ENCODE results near the gene LHFPL3. TPM values are rescaled to one million over a fixed set of nuclear protein-coding genes. Genes with fewer than 3 reads are reported as not detected.

The LHFPL3 gene
- total RNA-seq, 1 experiment from 2014 or later = not detected

DNA sequence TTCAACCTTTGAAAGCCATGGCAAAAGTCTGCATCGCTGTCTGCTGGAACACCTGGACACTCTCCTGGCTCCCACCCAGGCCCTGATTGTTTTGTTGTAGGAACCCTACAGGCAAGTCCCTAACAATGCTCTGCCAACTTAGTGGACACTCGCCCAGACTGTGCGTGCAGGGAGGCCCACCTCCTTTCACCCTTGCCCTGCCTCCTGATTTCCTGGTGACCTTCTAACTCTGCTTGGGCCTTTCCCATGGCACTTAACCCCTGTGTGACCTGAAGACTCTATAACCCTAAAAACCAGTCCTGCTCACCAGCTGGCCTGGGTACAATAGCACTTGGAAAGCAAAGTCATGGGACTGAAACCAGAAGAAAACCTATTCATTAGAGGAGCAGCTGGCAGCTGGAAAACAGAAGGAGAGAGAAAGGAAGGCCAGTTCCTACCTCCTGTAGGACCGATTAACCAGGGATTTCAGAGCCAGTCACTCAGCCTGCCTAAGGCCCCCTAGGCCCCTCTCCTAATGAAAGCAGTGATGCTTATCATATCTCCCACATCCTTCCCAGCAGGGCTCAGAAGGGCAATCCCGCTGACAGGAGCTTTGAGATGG, 602.9 kb downstream of the LHFPL3 start:
- Histone ChIP-seq H3K79me1 (ENCODE audit: insufficient read depth, low read depth, low read length, poor library complexity, severe bottlenecking) (no peaks in the 10 kb centered on the region), H3K4ac (ENCODE audit: low read depth, low read length) (no peak overlapping the region), H3K18ac (ENCODE audit: insufficient read length, low read depth, low read length) (no peak overlapping the region), H3K23me2 (ENCODE audit: insufficient read length, low read depth, low read length, poor library complexity, severe bottlenecking) (no peaks in the 10 kb centered on the region), H3K9ac (ENCODE audit: extremely low read depth, insufficient read length, low read length) (no peak overlapping the region), H2BK5ac (ENCODE audit: insufficient read length, low read length) (no peak overlapping the region), H3K4me1 (ENCODE audit: insufficient read depth, low read length) (no peaks in the 10 kb centered on the region; the same call in 1 of the 2 replicates), H2AK5ac (ENCODE audit: insufficient read length, low read length) (no peak overlapping the region), H3T11ph (ENCODE audit: low read length) (no peak overlapping the region), H2BK12ac (ENCODE audit: insufficient read length, low read depth, low read length) (no peak overlapping the region), H2BK15ac (ENCODE audit: low read depth, low read length) (no peak overlapping the region), H3K4me2 (ENCODE audit: insufficient read depth, insufficient read length, low read length) (no peak overlapping the region), H4K8ac (replicated peaks; ENCODE audit: insufficient read length, low read depth, low read length) (no peak overlapping the region), H4K5ac (ENCODE audit: insufficient read length, low read depth, low read length) (no peak overlapping the region), H3K27ac (ENCODE audit: insufficient read length, low read depth, low read length) (no peak overlapping the region), H2AFZ (ENCODE audit: low read length) (no peak overlapping the region), H4K91ac (ENCODE audit: insufficient read length, low read depth, low read length) (no peak overlapping the region), H2BK120ac (ENCODE audit: low read depth, low read length, poor library complexity, severe bottlenecking) (no peak overlapping the region), H3K9me3 (ENCODE audit: control insufficient read depth, low read depth, low read length) (no peaks in the 10 kb centered on the region), H3K14ac (ENCODE audit: insufficient read depth, low read length) (no peak overlapping the region), H3K79me2 (ENCODE audit: insufficient read depth, low read length) (no peaks in the 10 kb centered on the region), H3K23ac (ENCODE audit: insufficient read length, low read depth, low read length) (no peak overlapping the region), H4K20me1 (ENCODE audit: control insufficient read depth, insufficient read depth, insufficient read length) (no peaks in the 10 kb centered on the region), H3K27me3 (ENCODE audit: insufficient read depth, low read length) (no peaks in the 10 kb centered on the region), H2BK20ac (ENCODE audit: low read depth, low read length, poor library complexity, severe bottlenecking) (no peak overlapping the region), H3K56ac (ENCODE audit: insufficient read length, low read depth, low read length) (no peak overlapping the region)
- no CpG with 5 or more reads among the region's 5 CpGs for WGBS (ENCODE audit: extremely low coverage, insufficient read length, low lambda C conversion rate)
- H3K36me3 Mint-ChIP-seq (ENCODE audit: insufficient read depth in 1 of 3, low read depth in 3 of 3) = no peaks in the 10 kb centered on the region
- peaks cover 30 to 40% of the 10 kb centered on the region in 2 experiments for H3K4me1 Mint-ChIP-seq
- peak overlapping the region; percentile 37 to 90 (median 72) for H3K27ac Mint-ChIP-seq
- DNase-seq = no peak
- TF ChIP-seq, protein P1, sequence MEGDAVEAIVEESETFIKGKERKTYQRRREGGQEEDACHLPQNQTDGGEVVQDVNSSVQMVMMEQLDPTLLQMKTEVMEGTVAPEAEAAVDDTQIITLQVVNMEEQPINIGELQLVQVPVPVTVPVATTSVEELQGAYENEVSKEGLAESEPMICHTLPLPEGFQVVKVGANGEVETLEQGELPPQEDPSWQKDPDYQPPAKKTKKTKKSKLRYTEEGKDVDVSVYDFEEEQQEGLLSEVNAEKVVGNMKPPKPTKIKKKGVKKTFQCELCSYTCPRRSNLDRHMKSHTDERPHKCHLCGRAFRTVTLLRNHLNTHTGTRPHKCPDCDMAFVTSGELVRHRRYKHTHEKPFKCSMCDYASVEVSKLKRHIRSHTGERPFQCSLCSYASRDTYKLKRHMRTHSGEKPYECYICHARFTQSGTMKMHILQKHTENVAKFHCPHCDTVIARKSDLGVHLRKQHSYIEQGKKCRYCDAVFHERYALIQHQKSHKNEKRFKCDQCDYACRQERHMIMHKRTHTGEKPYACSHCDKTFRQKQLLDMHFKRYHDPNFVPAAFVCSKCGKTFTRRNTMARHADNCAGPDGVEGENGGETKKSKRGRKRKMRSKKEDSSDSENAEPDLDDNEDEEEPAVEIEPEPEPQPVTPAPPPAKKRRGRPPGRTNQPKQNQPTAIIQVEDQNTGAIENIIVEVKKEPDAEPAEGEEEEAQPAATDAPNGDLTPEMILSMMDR (conservative IDR thresholded peaks at IDR 0.05) = no peak
- 0 out of 2 replicates have a peak, but pooled peaks cover 2% of the 10 kb centered on the region for H3K27me3 Mint-ChIP-seq (ENCODE audit: low read depth)
- H3K4me3 Mint-ChIP-seq = peak overlapping the region in 1 of 2 experiments; percentile 16; a peak in 1 of 5 replicates
- H3K9me3 Mint-ChIP-seq = peaks cover 0 to 9% of the 10 kb centered on the region in 2 experiments; a peak in 2 of 5 replicates
